Testis (tissue), 3 donors: ENCODE results near the gene IPO4. TPM values are rescaled to one million over a fixed set of nuclear protein-coding genes. Genes with fewer than 3 reads are reported as not detected.

ENCODE experiments used
- DNase-seq: peaks from one replicate; pipeline ENCODE4 v3.0.0-alpha.2; 2019
- H3K27ac ChIP-seq, 2 donors: fragments of 200-600 bp; sonication (generic); one replicate each; pipeline ENCODE4 v1.5.1; 2019
- H3K27me3 ChIP-seq: fragments of 200-600 bp; sonication (generic); one replicate; pipeline ENCODE4 v1.5.1; 2019
- H3K36me3 ChIP-seq: fragments of 200-600 bp; sonication (generic); one replicate; pipeline ENCODE4 v1.5.1; 2017; ENCODE audit warnings: low read depth; ENCODE audit errors: missing control alignments
- H3K4me1 ChIP-seq: fragments of 200-600 bp; sonication (generic); one replicate; pipeline ENCODE4 v1.5.1; 2019
- H3K4me3 ChIP-seq, 2 donors: fragments of 200-600 bp; sonication (generic); one replicate each; pipeline ENCODE4 v1.5.1; 2017 to 2019
- H3K9me3 ChIP-seq: fragments of 200-600 bp; sonication (generic); one replicate; pipeline ENCODE4 v1.5.1; 2017
- CTCF ChIP-seq, 3 experiments: fragments of 450-650 bp in 2 of 3; fragments of 200-600 bp in 1 of 3; sonication (generic) in 1 of 3; IDR thresholded peaks; one replicate each; pipeline ENCODE4 v1.5.1; 2016 to 2019; ENCODE audit warnings: antibody characterized with exemption in 3 of 3, mild to moderate bottlenecking in 2 of 3, moderate library complexity in 1 of 3
- POLR2A ChIP-seq: fragments of 450-650 bp; IDR thresholded peaks from one replicate; pipeline ENCODE4 v1.6.1; 2017; ENCODE audit warnings: antibody characterized with exemption, mild to moderate bottlenecking, moderate library complexity
- WGBS, 2 donors: methylation state at CpG; one replicate each; pipeline ENCODE4 v1.1.5; 2018; 5-methylcytosine and 5-hydroxymethylcytosine counted together
- intact Hi-C: fragments of 100-400 bp; cut with DNase I; formaldehyde crosslinking; loops from one replicate; pipeline ENCODE4 v1.15.1; 2023; ENCODE audit warnings: low total_unique reads
- polyA plus RNA-seq: library from polyadenylated mRNA; stranded (reverse); fragments of 350-450 nt; fragmentation: Illumina TruSeq; extraction: RNeasy Lipid Tissue Mini Kit (QIAGEN cat#74804); gene quantifications from one replicate; pipeline ENCODE4 v1.2.3, GENCODE V29; 2014; ENCODE audit warnings: low read depth, low replicate concordance; ENCODE audit not compliant: insufficient read depth
- total RNA-seq, 2 donors: library from RNA; depleted of rRNA; stranded (reverse); fragments of >200 nt; gene quantifications; one replicate each; pipeline ENCODE4 v1.2.3, GENCODE V29; 2016

The IPO4 gene
- total and polyA plus RNA-seq, 3 donors from 2014 or later, result 85.9 to 156 (median 140) TPM

GRCh38 chr14:24189059-24189375 lies 401 bp upstream of the IPO4 start:
- Histone ChIP-seq H3K4me1 (peaks cover 9% of the 10 kb centered on the region), H3K27ac (peak overlapping the region in 1 of 2 donors; percentile 52), H3K36me3 (no peaks in the 10 kb centered on the region), H3K4me3 (peak overlapping the region in 1 of 2 donors; percentile 76), H3K27me3 (no peaks in the 10 kb centered on the region), H3K9me3 (no peaks in the 10 kb centered on the region)
- no peak for DNase-seq
- intact Hi-C loops, result no loop called here
- WGBS, 2 donors, result 0 to 3% methylated on average over 3 of the region's 3 CpGs
- TF ChIP-seq CTCF (IDR thresholded peaks at IDR 0.05) (no peak), POLR2A (no peak)

GRCh38 chr14:24187539-24187915 lies 1.1 kb downstream of the IPO4 start:
- TF ChIP-seq POLR2A, result no peak
- TF ChIP-seq CTCF (IDR thresholded peaks at IDR 0.05), result no peak
- no peak overlapping the region for H3K4me3 ChIP-seq
- H3K4me1 ChIP-seq, result peaks cover 9% of the 10 kb centered on the region
- no peaks in the 10 kb centered on the region for H3K36me3 ChIP-seq
- peak overlapping the region in 1 of 2 donors; percentile 44 for H3K27ac ChIP-seq
- DNase-seq, result no peak
- H3K9me3 ChIP-seq, result no peaks in the 10 kb centered on the region
- intact Hi-C loops, result no loop called here
- WGBS, 2 donors, result 87 to 92% methylated on average over 2 of the region's 2 CpGs
- no peaks in the 10 kb centered on the region for H3K27me3 ChIP-seq

GRCh38 chr14:24186831-24187538 lies 1.6 kb downstream of the IPO4 start:
- intact Hi-C loops, result no loop called here
- H3K9me3 ChIP-seq, result no peaks in the 10 kb centered on the region
- TF ChIP-seq CTCF (IDR thresholded peaks at IDR 0.05) (no peak), POLR2A (no peak)
- WGBS, 2 donors, result 93 to 94% methylated on average over 10 of the region's 10 CpGs
- H3K27me3 ChIP-seq, result no peaks in the 10 kb centered on the region
- H3K27ac ChIP-seq, result no peak overlapping the region
- no peak overlapping the region for H3K4me3 ChIP-seq
- no peaks in the 10 kb centered on the region for H3K36me3 ChIP-seq
- peaks cover 9% of the 10 kb centered on the region for H3K4me1 ChIP-seq
- no peak for DNase-seq

GRCh38 chr14:24185741-24186140 lies 2.9 kb downstream of the IPO4 start:
- 94 to 97% methylated on average over 11 of the region's 11 CpGs for WGBS, 2 donors
- Histone ChIP-seq H3K27me3 (no peaks in the 10 kb centered on the region), H3K27ac (no peak overlapping the region), H3K4me3 (no peak overlapping the region), H3K36me3 (no peaks in the 10 kb centered on the region), H3K4me1 (peaks cover 9% of the 10 kb centered on the region), H3K9me3 (no peaks in the 10 kb centered on the region)
- DNase-seq, result no peak
- no peak for TF ChIP-seq CTCF (IDR thresholded peaks at IDR 0.05)
- intact Hi-C loops, result no loop called here

- TF ChIP-seq CTCF (IDR thresholded peaks at IDR 0.05), result no peak
- H3K36me3 ChIP-seq, result no peaks in the 10 kb centered on the region
- DNase-seq, result no peak
- H3K9me3 ChIP-seq, result no peaks in the 10 kb centered on the region
- H3K4me1 ChIP-seq, result peaks cover 9% of the 10 kb centered on the region
- WGBS, 2 donors, result 86 to 96% methylated on average over 7 of the region's 7 CpGs
- H3K4me3 ChIP-seq, result no peak overlapping the region
- no peaks in the 10 kb centered on the region for H3K27me3 ChIP-seq
- H3K27ac ChIP-seq, result no peak overlapping the region
- intact Hi-C loops, result no loop called here
Measured at GRCh38 chr14:24185026-24185425, 3.6 kb downstream of the IPO4 start.
